K562 (cell line): Measurements from ENCODE around the gene NLRP12. TPM values are rescaled to one million over a fixed set of nuclear protein-coding genes. Genes with fewer than 3 reads are reported as not detected.

Source experiments
- ADNP ChIP-seq: fragments of 200-800 bp; sonication (Bioruptor generic); IDR thresholded peaks from 2 replicates; pipeline ENCODE4 v1.6.1; 2016; ENCODE audit warnings: missing genetic modification characterization, missing compliant biosample characterization
- DACH1 ChIP-seq: fragments of 450-650 bp; IDR thresholded peaks from 2 replicates; pipeline ENCODE4 v1.6.1; 2018; ENCODE audit not compliant: partially characterized antibody
- ETV6 ChIP-seq, 3 experiments: fragments of 150-350 bp in 1 of 3; sonication (generic) in 1 of 3; formaldehyde crosslinking in 1 of 3; IDR thresholded peaks; 2 replicates each; pipeline versions ENCODE4 v1.6.1 to v1.8.0; 2014 to 2022; ENCODE audit warnings: borderline replicate concordance in 2 of 3, low read depth in 2 of 3, antibody characterized with exemption in 1 of 3, low read length in 1 of 3, mild to moderate bottlenecking in 1 of 3, missing genetic modification reagents in 1 of 3
- FOXK1 ChIP-seq: sonication (generic); formaldehyde crosslinking; IDR thresholded peaks from 2 replicates; pipeline ENCODE4 v1.8.0; 2022; ENCODE audit warnings: missing genetic modification reagents, mild to moderate bottlenecking, borderline replicate concordance
- HNRNPH1 ChIP-seq: fragments of 200-400 bp; formaldehyde crosslinking; optimal IDR thresholded peaks from 2 replicates; pipeline ENCODE3; 2017; ENCODE audit warnings: low read depth, mild to moderate bottlenecking, low read length, moderate library complexity
- KAT2B ChIP-seq: IDR thresholded peaks from one replicate; pipeline ENCODE4 v1.6.1; 2012; ENCODE audit warnings: low read depth, mild to moderate bottlenecking, control low read depth, inconsistent platforms, low read length, moderate library complexity
- MAFK ChIP-seq: IDR thresholded peaks from 2 replicates; pipeline ENCODE4 v1.6.1; 2011; ENCODE audit warnings: low read length, improper control_type of control experiment
- NCOA6 ChIP-seq: fragments of 450-650 bp; IDR thresholded peaks from 2 replicates; pipeline ENCODE4 v1.6.1; 2017; ENCODE audit warnings: mild to moderate bottlenecking
- PCBP1 ChIP-seq: fragments of 200-400 bp; formaldehyde crosslinking; IDR thresholded peaks from 2 replicates; pipeline ENCODE4 v1.6.1; 2018; ENCODE audit warnings: mild to moderate bottlenecking, low read depth, low read length; ENCODE audit not compliant: poor library complexity, severe bottlenecking
- PHF21A ChIP-seq: fragments of 450-650 bp; IDR thresholded peaks from 2 replicates; pipeline ENCODE4 v1.6.1; 2017; ENCODE audit warnings: low read depth, borderline replicate concordance
- RFX1 ChIP-seq: fragments of 450-650 bp; IDR thresholded peaks from 2 replicates; pipeline ENCODE4 v1.6.1; 2016; ENCODE audit warnings: mild to moderate bottlenecking, moderate library complexity
- RFX5 ChIP-seq: IDR thresholded peaks from 2 replicates; pipeline ENCODE4 v1.6.1; 2011; ENCODE audit warnings: low read depth, mild to moderate bottlenecking, improper control_type of control experiment, low read length
- SIN3A ChIP-seq, 2 experiments: fragments of 150-350 bp in 1 of 2; IDR thresholded peaks; 2 replicates each; pipeline ENCODE4 v1.6.1; 2011 to 2016; ENCODE audit warnings: borderline replicate concordance in 2 of 2, low read depth in 2 of 2, low read length in 2 of 2, mild to moderate bottlenecking in 2 of 2, moderate library complexity in 2 of 2; ENCODE audit not compliant: control insufficient read depth in 1 of 2
- SOX6 ChIP-seq: fragments of 450-650 bp; IDR thresholded peaks from 2 replicates; pipeline ENCODE4 v1.6.1; 2014; ENCODE audit warnings: mild to moderate bottlenecking
- SRSF3 ChIP-seq: fragments of 200-400 bp; formaldehyde crosslinking; IDR thresholded peaks from 2 replicates; pipeline ENCODE4 v1.6.1; 2016; ENCODE audit warnings: mild to moderate bottlenecking, low read length, moderate library complexity; ENCODE audit not compliant: insufficient read depth
- ZFP30 ChIP-seq: fragments of 250-450 bp; sonication (Bioruptor Pico); IDR thresholded peaks from 2 replicates; pipeline ENCODE4 v1.8.0; 2022; ENCODE audit warnings: moderate library complexity, mild to moderate bottlenecking, inconsistent platforms, borderline replicate concordance
- ZNF696 ChIP-seq: fragments of 250-450 bp; sonication (Bioruptor Pico); conservative IDR thresholded peaks from 2 replicates; pipeline ENCODE4 v1.4.0; 2020; ENCODE audit warnings: mild to moderate bottlenecking, moderate library complexity
- polyA plus RNA-seq, 8 experiments: library from polyadenylated mRNA; depleted of rRNA in 4 of 8; stranded (reverse) in 5 of 8; unstranded in 3 of 8; fragments of >200 nt; fragmentation: Nextera tagmentation in 2 of 8; fragmentation: Illumina TruSeq in 1 of 8; extraction: Ambion mirVana in 2 of 8; extraction: Trizol in 1 of 8; gene quantifications; 2 replicates each; pipeline versions ENCODE4 v1.2.1 to v1.2.3, GENCODE V29; 2011 to 2014; ENCODE audit warnings: inconsistent platforms in 1 of 8, missing spikeins in 1 of 8
- total RNA-seq, 7 experiments: library from RNA; depleted of rRNA in 6 of 7; stranded (reverse); fragments of >200 nt in 6 of 7; fragmentation: Illumina TruSeq in 2 of 7; extraction: Trizol in 2 of 7; gene quantifications; 2 replicates each; pipeline versions ENCODE4 v1.2.1 to v1.2.3, GENCODE V29; 2011 to 2021; ENCODE audit warnings: low replicate concordance in 1 of 7
- TF ChIP-seq, protein P1 (sequence below): fragments of 250-450 bp; sonication (Bioruptor Pico); IDR thresholded peaks from 2 replicates; pipeline ENCODE4 v1.5.1; 2021; ENCODE audit warnings: mild to moderate bottlenecking
- TF ChIP-seq, protein P2 (sequence below): fragments of 450-650 bp; formaldehyde crosslinking; IDR thresholded peaks from 2 replicates; pipeline ENCODE4 v1.4.0; 2020; ENCODE audit warnings: mild to moderate bottlenecking, moderate library complexity
- TF ChIP-seq, protein P3 (sequence below): fragments of 450-650 bp; IDR thresholded peaks from 2 replicates; pipeline ENCODE4 v1.6.1; 2014; ENCODE audit warnings: low read depth, mild to moderate bottlenecking, moderate library complexity, borderline replicate concordance
- TF ChIP-seq, protein P4 (sequence below): fragments of 450-650 bp; conservative IDR thresholded peaks from 2 replicates; pipeline ENCODE4 v1.6.1; 2016; ENCODE audit warnings: missing genetic modification characterization, low read depth, mild to moderate bottlenecking, missing compliant biosample characterization, moderate library complexity

NLRP12 gene
- total and polyA plus RNA-seq, 9 of the 15 experiments (the other 6 are each of a cell fraction or from before 2014, with no cell fraction given): not detected

DNA sequence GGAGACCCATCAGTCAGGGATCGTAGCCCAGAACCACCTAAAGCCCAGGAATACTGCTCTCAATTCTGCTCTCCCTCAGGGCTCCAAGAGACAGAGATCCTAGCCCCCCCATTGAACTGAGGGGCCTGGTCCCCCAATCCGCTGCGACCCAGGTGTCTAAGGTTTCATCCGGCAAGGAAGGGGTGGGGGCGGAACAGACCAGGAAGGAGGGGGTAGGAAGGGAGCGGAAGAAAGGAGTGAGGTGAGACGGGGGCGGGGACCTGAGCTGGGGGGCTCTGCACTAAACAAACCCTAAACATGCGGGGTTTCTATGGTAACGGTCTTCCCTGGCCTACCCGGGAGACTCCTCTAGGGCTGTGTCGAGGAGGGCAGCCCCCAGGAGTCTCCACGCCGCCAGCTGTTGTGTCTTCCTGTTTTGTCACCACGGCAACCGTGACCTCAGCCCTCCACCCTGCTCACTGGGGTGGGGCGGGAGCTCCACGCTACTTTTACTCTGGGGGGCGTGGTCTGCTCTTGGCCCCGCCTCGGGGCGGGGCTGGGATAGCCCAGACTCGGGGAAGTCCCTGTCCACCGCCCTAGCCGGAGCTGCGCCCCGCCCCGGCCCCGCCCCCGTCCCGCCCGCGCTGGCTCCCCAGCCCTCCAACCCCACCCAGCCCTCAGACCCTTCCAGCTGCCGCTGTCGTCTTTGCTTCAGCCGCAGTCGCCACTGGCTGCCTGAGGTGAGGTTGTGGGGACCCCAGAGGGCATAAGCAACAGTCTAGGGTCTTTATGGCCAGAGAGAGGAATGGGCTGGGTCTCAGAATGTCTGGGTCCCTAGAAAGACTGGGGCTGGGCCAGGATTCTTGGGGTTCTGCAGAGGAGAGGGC lies 43.3 kb upstream of the NLRP12 start, which contains the start of gene MYADM (continued):
- 0 out of 4 replicates have a peak, but pooled peaks of 1 of the 2 experiments have one; percentile 33 for TF ChIP-seq ETV6 (IDR thresholded peaks at IDR 0.05; ENCODE audit: borderline replicate concordance in 1 of 2, low read depth in 2 of 2, low read length in 1 of 2)
- no peak for TF ChIP-seq ETV6 (CRISPR knock-in tag; IDR thresholded peaks at IDR 0.05; ENCODE audit: borderline replicate concordance)
- no peak for TF ChIP-seq SRSF3
- TF ChIP-seq, protein P1, sequence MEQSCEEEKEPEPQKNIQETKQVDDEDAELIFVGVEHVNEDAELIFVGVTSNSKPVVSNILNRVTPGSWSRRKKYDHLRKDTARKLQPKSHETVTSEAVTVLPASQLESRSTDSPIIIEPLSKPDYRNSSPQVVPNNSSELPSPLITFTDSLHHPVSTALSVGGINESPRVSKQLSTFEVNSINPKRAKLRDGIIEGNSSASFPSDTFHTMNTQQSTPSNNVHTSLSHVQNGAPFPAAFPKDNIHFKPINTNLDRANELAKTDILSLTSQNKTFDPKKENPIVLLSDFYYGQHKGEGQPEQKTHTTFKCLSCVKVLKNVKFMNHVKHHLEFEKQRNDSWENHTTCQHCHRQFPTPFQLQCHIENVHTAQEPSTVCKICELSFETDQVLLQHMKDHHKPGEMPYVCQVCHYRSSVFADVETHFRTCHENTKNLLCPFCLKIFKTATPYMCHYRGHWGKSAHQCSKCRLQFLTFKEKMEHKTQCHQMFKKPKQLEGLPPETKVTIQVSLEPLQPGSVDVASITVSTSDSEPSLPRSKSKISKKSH: no peak
- TF ChIP-seq SOX6: no peak
- peak; percentile 85 for TF ChIP-seq DACH1
- TF ChIP-seq, protein P2, sequence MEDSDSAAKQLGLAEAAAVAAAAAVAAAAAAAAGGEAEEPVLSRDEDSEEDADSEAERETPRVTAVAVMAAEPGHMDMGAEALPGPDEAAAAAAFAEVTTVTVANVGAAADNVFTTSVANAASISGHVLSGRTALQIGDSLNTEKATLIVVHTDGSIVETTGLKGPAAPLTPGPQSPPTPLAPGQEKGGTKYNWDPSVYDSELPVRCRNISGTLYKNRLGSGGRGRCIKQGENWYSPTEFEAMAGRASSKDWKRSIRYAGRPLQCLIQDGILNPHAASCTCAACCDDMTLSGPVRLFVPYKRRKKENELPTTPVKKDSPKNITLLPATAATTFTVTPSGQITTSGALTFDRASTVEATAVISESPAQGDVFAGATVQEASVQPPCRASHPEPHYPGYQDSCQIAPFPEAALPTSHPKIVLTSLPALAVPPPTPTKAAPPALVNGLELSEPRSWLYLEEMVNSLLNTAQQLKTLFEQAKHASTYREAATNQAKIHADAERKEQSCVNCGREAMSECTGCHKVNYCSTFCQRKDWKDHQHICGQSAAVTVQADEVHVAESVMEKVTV (CRISPR knock-in tag): no peak
- no peak for TF ChIP-seq MAFK
- TF ChIP-seq RFX1: peak; percentile 98
- TF ChIP-seq, protein P3, sequence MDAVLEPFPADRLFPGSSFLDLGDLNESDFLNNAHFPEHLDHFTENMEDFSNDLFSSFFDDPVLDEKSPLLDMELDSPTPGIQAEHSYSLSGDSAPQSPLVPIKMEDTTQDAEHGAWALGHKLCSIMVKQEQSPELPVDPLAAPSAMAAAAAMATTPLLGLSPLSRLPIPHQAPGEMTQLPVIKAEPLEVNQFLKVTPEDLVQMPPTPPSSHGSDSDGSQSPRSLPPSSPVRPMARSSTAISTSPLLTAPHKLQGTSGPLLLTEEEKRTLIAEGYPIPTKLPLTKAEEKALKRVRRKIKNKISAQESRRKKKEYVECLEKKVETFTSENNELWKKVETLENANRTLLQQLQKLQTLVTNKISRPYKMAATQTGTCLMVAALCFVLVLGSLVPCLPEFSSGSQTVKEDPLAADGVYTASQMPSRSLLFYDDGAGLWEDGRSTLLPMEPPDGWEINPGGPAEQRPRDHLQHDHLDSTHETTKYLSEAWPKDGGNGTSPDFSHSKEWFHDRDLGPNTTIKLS: no peak
- TF ChIP-seq PHF21A: no peak
- no peak for TF ChIP-seq ADNP (tag)
- TF ChIP-seq SIN3A (IDR thresholded peaks at IDR 0.05; ENCODE audit: borderline replicate concordance in 2 of 2, control insufficient read depth in 1 of 2, low read depth in 2 of 2, low read length in 2 of 2): peak; percentile 70 to 86
- no peak for TF ChIP-seq KAT2B
- TF ChIP-seq, protein P4, sequence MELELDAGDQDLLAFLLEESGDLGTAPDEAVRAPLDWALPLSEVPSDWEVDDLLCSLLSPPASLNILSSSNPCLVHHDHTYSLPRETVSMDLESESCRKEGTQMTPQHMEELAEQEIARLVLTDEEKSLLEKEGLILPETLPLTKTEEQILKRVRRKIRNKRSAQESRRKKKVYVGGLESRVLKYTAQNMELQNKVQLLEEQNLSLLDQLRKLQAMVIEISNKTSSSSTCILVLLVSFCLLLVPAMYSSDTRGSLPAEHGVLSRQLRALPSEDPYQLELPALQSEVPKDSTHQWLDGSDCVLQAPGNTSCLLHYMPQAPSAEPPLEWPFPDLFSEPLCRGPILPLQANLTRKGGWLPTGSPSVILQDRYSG (tag): no peak
- no peak for TF ChIP-seq PCBP1
- TF ChIP-seq NCOA6: no peak
- no peak for TF ChIP-seq HNRNPH1
- TF ChIP-seq RFX5: no peak
- no peak for TF ChIP-seq FOXK1 (CRISPR knock-in tag)
- TF ChIP-seq ZNF696 (CRISPR knock-in tag): no peak
- TF ChIP-seq ZFP30 (CRISPR knock-in tag): no peak
